Bladder microvascular endothelial cell (primary cell): ENCODE data around the gene SLC25A53. TPM values are rescaled to one million over a fixed set of nuclear protein-coding genes. Genes with fewer than 3 reads are reported as not detected.

Experiments used
- total RNA-seq: library from RNA; depleted of rRNA; stranded (reverse); fragments of >200 nt; gene quantifications from 2 replicates; pipeline ENCODE4 v1.2.3, GENCODE V29; 2014

SLC25A53 gene
- total RNA-seq: 5.2 and 15.2 TPM in 2 replicates

GRCh38 chrX:104156630-104157529 lies at the start of gene SLC25A53:
TSS of gene SLC25A53 (minus strand) at chrX:104157009. CDS start at chrX:104105257, 51,752 bp downstream.

GRCh38 chrX:104165894-104166734 lies 9.3 kb upstream of the SLC25A53 start, which contains the start of gene FAM199X:
TSS of gene FAM199X (plus strand) at chrX:104166453. CDS start at chrX:104166786, 333 bp downstream.

GRCh38 chrX:104112326-104112951 lies 44.4 kb downstream of the SLC25A53 start, which contains the start of gene ZCCHC18:
TSS of gene ZCCHC18 (plus strand) at chrX:104112523. CDS start at chrX:104114112, 1,589 bp downstream.

GRCh38 chrX:104075778-104076445 lies 80.9 kb downstream of the SLC25A53 start, which contains the start of gene TMSB15C:
TSS of gene TMSB15C (minus strand) at chrX:104076236.

Other genes starting within 250 kb of the SLC25A53 start
- 1.9 and 5.7 TPM in 2 replicates for gene TMSB15B, start 194.4 kb downstream of the SLC25A53 start, total RNA-seq
- gene H2BW1, start 143.3 kb downstream of the SLC25A53 start, total RNA-seq: not detected in 2 replicates
- gene H2BW2, start 117.1 kb downstream of the SLC25A53 start, total RNA-seq: not detected in 2 replicates
- gene TMSB15C, start 80.8 kb downstream of the SLC25A53 start, total RNA-seq: 2.8 and 8.8 TPM in 2 replicates
- 2.4 and 4.6 TPM in 2 replicates for gene ZCCHC18, start 44.5 kb downstream of the SLC25A53 start, total RNA-seq
- 16.5 and 30.7 TPM in 2 replicates for gene FAM199X, start 9.4 kb upstream of the SLC25A53 start, total RNA-seq
- gene ESX1, start 97.9 kb upstream of the SLC25A53 start, total RNA-seq: not detected in 2 replicates